AG09309 (cell line): Measurements from ENCODE around the gene ZNF710.

Experiments
- DNase-seq: peaks from one replicate; pipeline ENCODE4 v3.0.0-alpha.2; 2010; ENCODE audit warnings: low read depth
- H3K4me3 ChIP-seq: 2 replicates; pipeline ENCODE4 v1.5.1; 2011; ENCODE audit warnings: mild to moderate bottlenecking, low read depth, low read length, moderate library complexity; ENCODE audit not compliant: control insufficient read depth
- CTCF ChIP-seq: IDR thresholded peaks from 2 replicates; pipeline ENCODE4 v1.5.1; 2011; ENCODE audit warnings: mild to moderate bottlenecking, low read depth, low read length, inconsistent platforms; ENCODE audit not compliant: insufficient read depth, control insufficient read depth; ENCODE audit errors: missing control alignments

The ZNF710 gene

GRCh38 chr15:89993349-89993748 lies 7.8 kb upstream of the ZNF710 start:
- H3K4me3 ChIP-seq: no peak overlapping the region
- DNase-seq: no peak
- TF ChIP-seq CTCF: no peak

- no peak for TF ChIP-seq CTCF
- no peak overlapping the region for H3K4me3 ChIP-seq
- DNase-seq: no peak
These were observed 4.0 kb upstream of the ZNF710 start for GRCh38 chr15:89997079-89997478.

GRCh38 chr15:89998141-89998661 lies 2.9 kb upstream of the ZNF710 start:
- TF ChIP-seq CTCF: no peak
- H3K4me3 ChIP-seq: no peak overlapping the region
- no peak for DNase-seq

- no peak for DNase-seq
- no peak for TF ChIP-seq CTCF
- no peak overlapping the region for H3K4me3 ChIP-seq
These were observed 2.0 kb upstream of the ZNF710 start for GRCh38 chr15:89998923-89999675.

GRCh38 chr15:89999676-90000185 lies 1.4 kb upstream of the ZNF710 start:
- H3K4me3 ChIP-seq: peak overlapping the region; percentile 33
- TF ChIP-seq CTCF: no peak
- no peak for DNase-seq

- TF ChIP-seq CTCF: no peak
- no peak for DNase-seq
- H3K4me3 ChIP-seq: peak overlapping the region; percentile 51
These were observed 730 bp upstream of the ZNF710 start for GRCh38 chr15:90000186-90001001.
